DOHH2 (cell line): ENCODE measurements around the gene PTCH1.
A peak's percentile ranks its signal among the peaks of the same experiment; 100 is the strongest.

Experiments
- H3F3A ChIP-seq: fragments of 200-600 bp; sonication (generic), shearing (Covaris generic); 2 replicates; pipeline ENCODE4 v1.6.0; 2016; ENCODE audit warnings: antibody characterized with exemption, mild to moderate bottlenecking; ENCODE audit not compliant: control insufficient read depth, insufficient read depth
- H3K27ac ChIP-seq: fragments of 200-600 bp; sonication (generic); 2 replicates; pipeline ENCODE4 v1.5.1; 2014; ENCODE audit warnings: low read depth, mild to moderate bottlenecking, low read length, moderate library complexity
- H3K27me3 ChIP-seq: fragments of 200-600 bp; sonication (generic); 2 replicates; pipeline ENCODE4 v1.6.1; 2014; ENCODE audit warnings: mild to moderate bottlenecking, low read length, mixed read lengths; ENCODE audit not compliant: control insufficient read depth
- H3K36me3 ChIP-seq: fragments of 200-600 bp; sonication (generic); 2 replicates; pipeline ENCODE4 v1.6.1; 2014; ENCODE audit warnings: mild to moderate bottlenecking, low read length, moderate library complexity, mixed read lengths; ENCODE audit not compliant: control insufficient read depth
- H3K4me1 ChIP-seq: fragments of 200-600 bp; sonication (generic); 2 replicates; pipeline ENCODE4 v1.6.1; 2014; ENCODE audit warnings: mild to moderate bottlenecking, low read length, mixed read lengths; ENCODE audit not compliant: control insufficient read depth
- H3K4me2 ChIP-seq: fragments of 200-600 bp; sonication (generic); 2 replicates; pipeline ENCODE4 v1.6.0; 2014; ENCODE audit warnings: mild to moderate bottlenecking, low read length, moderate library complexity
- H3K4me3 ChIP-seq: fragments of 200-600 bp; sonication (generic); 2 replicates; pipeline ENCODE4 v1.5.1; 2014; ENCODE audit warnings: mild to moderate bottlenecking, low read length, mixed read lengths
- H3K79me2 ChIP-seq: fragments of 200-600 bp; sonication (generic); 2 replicates; pipeline ENCODE4 v1.6.1; 2014; ENCODE audit warnings: mild to moderate bottlenecking, low read length, mixed read lengths; ENCODE audit not compliant: control insufficient read depth
- H3K9me2 ChIP-seq: fragments of 200-600 bp; sonication (generic); replicated peaks from 2 replicates; pipeline ENCODE4 v1.6.1; 2014; ENCODE audit warnings: mild to moderate bottlenecking, low read length, mixed read lengths; ENCODE audit not compliant: control insufficient read depth
- H3K9me3 ChIP-seq: fragments of 200-600 bp; sonication (generic); 2 replicates; pipeline ENCODE4 v1.6.1; 2014; ENCODE audit warnings: antibody characterized with exemption, low read length, mixed read lengths; ENCODE audit not compliant: control insufficient read depth, insufficient read depth
- H4K20me1 ChIP-seq: fragments of 200-600 bp; sonication (generic); 2 replicates; pipeline ENCODE4 v1.6.0; 2014; ENCODE audit warnings: low read depth, mild to moderate bottlenecking, antibody characterized with exemption, low read length, moderate library complexity; ENCODE audit not compliant: control insufficient read depth, insufficient read depth
- EZH2phosphoT487 ChIP-seq: fragments of 200-600 bp; sonication (generic); IDR thresholded peaks from 2 replicates; pipeline ENCODE4 v1.6.1; 2017; ENCODE audit warnings: borderline replicate concordance, mild to moderate bottlenecking, antibody characterized with exemption, low read length, moderate library complexity, mixed read lengths
- TF ChIP-seq, protein P1 (sequence below): fragments of 200-600 bp; sonication (generic); IDR thresholded peaks from one replicate; pipeline ENCODE4 v1.5.1; 2014; ENCODE audit warnings: antibody characterized with exemption, mild to moderate bottlenecking, low read depth, low read length; ENCODE audit not compliant: poor library complexity, severe bottlenecking

Gene PTCH1

DNA sequence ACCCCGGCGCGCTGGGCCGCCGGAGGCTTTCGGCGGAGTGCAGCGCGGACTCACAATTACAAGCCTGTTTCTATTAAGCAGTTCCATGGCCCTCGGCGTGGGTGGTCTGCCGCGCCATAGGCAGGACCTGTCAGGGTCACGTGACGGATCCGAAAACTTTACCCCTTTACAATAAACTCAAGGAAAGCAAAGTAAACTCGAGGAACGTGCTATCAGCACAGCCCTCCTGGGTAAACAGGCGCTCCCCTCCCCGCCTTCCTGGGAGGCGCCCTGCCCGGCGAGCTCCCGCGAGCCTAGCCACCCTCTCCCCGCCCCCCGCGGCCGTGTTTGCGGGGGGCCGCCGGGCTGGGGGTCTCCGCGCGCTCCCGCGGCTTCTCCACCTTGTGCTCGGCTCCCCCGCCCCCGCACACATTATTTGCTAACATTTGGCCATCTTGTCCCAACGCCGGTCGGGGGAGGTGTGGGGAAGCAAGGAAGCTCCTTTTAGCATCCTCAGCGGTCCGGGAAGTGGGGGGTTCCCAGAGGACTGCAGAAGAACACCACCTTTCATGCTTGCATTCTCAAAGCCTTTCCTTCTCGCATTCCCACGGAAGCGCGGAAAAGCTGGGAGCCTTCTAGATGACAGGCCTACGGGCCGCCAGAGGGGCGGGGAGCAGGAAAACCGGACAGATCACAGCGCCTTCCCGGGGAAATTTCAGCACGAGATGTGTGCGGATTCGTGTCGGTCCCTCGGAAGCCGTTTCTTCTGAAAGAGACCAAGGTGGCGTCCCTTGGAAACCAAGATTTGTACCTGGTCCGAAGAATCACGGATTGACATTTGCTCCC lies at the start of gene PTCH1:
TSS of gene PTCH1 (minus strand) at position 238 of the 825 bp plus-strand sequence.
- peak within 1 kb of the TSS; percentile 65 for H3K4me2 ChIP-seq
- H3K27me3 ChIP-seq, result peaks cover 33% of the 10 kb centered on the region
- TF ChIP-seq, protein P1, sequence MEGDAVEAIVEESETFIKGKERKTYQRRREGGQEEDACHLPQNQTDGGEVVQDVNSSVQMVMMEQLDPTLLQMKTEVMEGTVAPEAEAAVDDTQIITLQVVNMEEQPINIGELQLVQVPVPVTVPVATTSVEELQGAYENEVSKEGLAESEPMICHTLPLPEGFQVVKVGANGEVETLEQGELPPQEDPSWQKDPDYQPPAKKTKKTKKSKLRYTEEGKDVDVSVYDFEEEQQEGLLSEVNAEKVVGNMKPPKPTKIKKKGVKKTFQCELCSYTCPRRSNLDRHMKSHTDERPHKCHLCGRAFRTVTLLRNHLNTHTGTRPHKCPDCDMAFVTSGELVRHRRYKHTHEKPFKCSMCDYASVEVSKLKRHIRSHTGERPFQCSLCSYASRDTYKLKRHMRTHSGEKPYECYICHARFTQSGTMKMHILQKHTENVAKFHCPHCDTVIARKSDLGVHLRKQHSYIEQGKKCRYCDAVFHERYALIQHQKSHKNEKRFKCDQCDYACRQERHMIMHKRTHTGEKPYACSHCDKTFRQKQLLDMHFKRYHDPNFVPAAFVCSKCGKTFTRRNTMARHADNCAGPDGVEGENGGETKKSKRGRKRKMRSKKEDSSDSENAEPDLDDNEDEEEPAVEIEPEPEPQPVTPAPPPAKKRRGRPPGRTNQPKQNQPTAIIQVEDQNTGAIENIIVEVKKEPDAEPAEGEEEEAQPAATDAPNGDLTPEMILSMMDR, result no peak
- no peak for TF ChIP-seq EZH2phosphoT487
- peaks cover 37% of the 10 kb centered on the region for H3K4me1 ChIP-seq
- H4K20me1 ChIP-seq, result no peaks in the 10 kb centered on the region; the same call in 1 of the 2 replicates
- no peaks in the 10 kb centered on the region for H3K9me3 ChIP-seq
- H3F3A ChIP-seq, result peaks cover 13% of the 10 kb centered on the region
- H3K9me2 ChIP-seq, result no peaks in the 10 kb centered on the region; the same call in 1 of the 2 replicates
- no peak within 1 kb of the TSS for H3K27ac ChIP-seq
- H3K36me3 ChIP-seq, result peaks cover 19% of the 10 kb centered on the region
- H3K4me3 ChIP-seq, result peak within 1 kb of the TSS; percentile 71
- H3K79me2 ChIP-seq, result peaks cover 20% of the 10 kb centered on the region

DNA sequence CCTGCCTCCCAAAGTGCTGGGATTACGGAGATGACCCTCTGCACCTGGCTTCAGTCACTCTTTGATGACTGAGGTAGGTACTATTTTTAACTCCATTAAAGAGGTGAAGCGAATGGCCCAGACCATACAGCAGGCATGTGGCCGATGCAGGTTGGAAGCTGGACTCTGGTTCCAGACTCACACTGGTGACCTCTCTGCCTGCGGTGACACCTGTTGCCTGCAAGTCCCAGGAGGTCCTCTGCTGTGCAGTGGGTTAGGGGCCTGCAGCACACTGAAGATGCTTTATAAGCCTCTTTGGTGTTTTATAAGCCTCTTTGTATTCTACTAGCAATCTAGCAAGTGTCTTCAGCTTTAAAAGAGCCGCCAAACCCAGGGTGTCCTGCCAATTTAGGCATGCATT lies 49.2 kb upstream of the PTCH1 start:
- no peak for TF ChIP-seq EZH2phosphoT487
- TF ChIP-seq, protein P1, result no peak
- Histone ChIP-seq H3K27me3 (no peaks in the 10 kb centered on the region), H3K9me2 (no peaks in the 10 kb centered on the region), H3K4me1 (no peaks in the 10 kb centered on the region), H3K79me2 (no peaks in the 10 kb centered on the region), H3K27ac (no peak overlapping the region), H3K4me3 (no peak overlapping the region), H3K9me3 (no peaks in the 10 kb centered on the region; the same call in 1 of the 2 replicates), H4K20me1 (no peaks in the 10 kb centered on the region), H3F3A (no peaks in the 10 kb centered on the region), H3K4me2 (no peak overlapping the region), H3K36me3 (no peaks in the 10 kb centered on the region)

DNA sequence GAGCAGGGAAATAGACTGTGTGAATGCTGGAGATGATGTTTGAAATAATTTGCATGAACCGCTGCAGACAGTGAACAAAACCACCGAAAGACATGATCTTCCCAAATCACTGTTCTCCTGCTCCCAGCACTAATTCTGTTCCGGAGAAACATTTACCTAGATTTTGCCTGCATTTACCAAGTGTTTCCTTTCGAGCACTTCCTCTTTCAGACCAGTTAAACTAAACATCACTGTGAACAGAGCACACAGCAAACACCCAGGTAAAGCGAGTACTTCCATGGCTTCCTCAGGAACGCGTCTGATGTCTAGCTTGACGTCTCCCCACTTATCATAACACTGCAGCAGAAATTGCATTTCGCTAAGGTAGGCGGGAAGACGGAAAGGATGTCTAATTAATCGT lies 45.1 kb upstream of the PTCH1 start:
- Histone ChIP-seq H3K4me3 (no peak overlapping the region), H3K4me2 (no peak overlapping the region), H3K9me2 (no peaks in the 10 kb centered on the region), H3K79me2 (no peaks in the 10 kb centered on the region), H3F3A (no peaks in the 10 kb centered on the region), H3K9me3 (no peaks in the 10 kb centered on the region; the same call in 1 of the 2 replicates), H3K4me1 (no peaks in the 10 kb centered on the region), H3K27ac (no peak overlapping the region), H3K36me3 (no peaks in the 10 kb centered on the region), H3K27me3 (peaks cover 6% of the 10 kb centered on the region; the same call in 1 of the 2 replicates), H4K20me1 (no peaks in the 10 kb centered on the region)
- no peak for TF ChIP-seq EZH2phosphoT487
- TF ChIP-seq, protein P1, result no peak
